Cortex of kidney (tissue), 1 donor: Measurements from ENCODE around the gene SPTBN1.

Source experiments
- DNase-seq: peaks from one replicate; lab custom pipeline; 2025; lab: John Stamatoyannopoulos, UW

SPTBN1 gene

DNA sequence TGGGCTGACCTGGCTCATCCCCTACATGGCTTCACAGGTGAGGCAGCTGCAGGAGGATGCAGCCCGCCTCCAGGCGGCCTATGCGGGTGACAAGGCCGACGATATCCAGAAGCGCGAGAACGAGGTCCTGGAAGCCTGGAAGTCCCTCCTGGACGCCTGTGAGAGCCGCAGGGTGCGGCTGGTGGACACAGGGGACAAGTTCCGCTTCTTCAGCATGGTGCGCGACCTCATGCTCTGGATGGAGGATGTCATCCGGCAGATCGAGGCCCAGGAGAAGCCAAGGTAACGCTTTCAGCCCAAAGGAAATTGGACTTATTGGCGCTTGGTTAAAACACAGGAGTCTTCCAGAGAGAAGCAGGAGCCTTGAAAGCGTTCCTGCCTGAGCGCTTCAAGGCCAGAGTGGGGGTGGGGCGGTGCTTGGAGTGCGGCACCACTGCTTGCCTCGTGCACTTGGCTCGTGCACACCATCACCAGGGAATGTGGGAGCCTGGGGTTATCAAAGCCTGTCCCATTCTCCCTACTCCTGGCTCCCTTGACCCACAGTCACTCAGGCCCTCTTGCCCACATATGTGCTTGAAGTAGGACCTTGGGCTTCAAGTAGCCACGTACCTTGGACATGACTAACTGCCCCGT, 197.6 kb downstream of the SPTBN1 start:
- no peak for DNase-seq

- no peak for DNase-seq
Observed at GRCh38 chr2:54655046-54655809, 199.1 kb downstream of the SPTBN1 start.

- no peak for DNase-seq
Observed at GRCh38 chr2:54656863-54657262, 200.7 kb downstream of the SPTBN1 start.

DNA sequence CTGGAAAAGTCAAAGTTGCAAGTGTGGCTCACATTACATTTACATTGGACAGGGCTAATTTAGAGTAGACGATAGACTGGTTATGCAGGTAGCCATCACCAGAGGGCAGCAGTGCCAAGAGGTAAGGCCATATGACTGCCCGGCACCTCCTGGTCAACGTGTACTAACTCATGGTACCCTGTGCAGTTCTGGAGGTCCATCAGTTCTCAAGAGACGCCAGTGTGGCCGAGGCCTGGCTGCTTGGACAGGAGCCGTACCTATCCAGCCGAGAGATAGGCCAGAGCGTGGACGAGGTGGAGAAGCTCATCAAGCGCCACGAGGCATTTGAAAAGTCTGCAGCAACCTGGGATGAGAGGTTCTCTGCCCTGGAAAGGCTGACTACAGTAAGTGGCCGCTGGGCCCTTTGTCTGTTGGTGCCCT, 201.5 kb downstream of the SPTBN1 start:
- no peak for DNase-seq

- DNase-seq = no peak
Observed at GRCh38 chr2:54658564-54659071, 202.5 kb downstream of the SPTBN1 start.

GRCh38 chr2:54659527-54659926, 203.4 kb downstream of the SPTBN1 start:
- DNase-seq = no peak

DNA sequence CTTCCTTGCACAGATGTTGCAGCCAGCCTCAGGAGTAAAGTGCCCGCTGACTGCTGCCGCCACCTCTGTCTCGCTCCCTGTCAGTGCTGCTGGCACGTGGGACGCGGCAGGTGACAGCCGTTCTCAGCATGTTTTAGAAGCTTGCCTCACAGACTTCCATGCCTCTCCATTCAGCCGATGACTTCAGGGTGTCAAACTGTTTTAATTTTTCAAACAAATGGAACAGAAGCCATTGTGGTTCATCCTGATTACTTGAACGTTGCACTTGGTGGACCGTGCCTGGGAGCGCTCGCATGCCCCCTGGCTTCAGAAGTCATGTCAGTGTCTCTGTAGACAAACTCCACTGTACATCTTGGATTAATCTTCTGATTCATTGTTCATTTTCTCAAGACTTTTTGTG, 204.6 kb downstream of the SPTBN1 start:
- no peak for DNase-seq

DNA sequence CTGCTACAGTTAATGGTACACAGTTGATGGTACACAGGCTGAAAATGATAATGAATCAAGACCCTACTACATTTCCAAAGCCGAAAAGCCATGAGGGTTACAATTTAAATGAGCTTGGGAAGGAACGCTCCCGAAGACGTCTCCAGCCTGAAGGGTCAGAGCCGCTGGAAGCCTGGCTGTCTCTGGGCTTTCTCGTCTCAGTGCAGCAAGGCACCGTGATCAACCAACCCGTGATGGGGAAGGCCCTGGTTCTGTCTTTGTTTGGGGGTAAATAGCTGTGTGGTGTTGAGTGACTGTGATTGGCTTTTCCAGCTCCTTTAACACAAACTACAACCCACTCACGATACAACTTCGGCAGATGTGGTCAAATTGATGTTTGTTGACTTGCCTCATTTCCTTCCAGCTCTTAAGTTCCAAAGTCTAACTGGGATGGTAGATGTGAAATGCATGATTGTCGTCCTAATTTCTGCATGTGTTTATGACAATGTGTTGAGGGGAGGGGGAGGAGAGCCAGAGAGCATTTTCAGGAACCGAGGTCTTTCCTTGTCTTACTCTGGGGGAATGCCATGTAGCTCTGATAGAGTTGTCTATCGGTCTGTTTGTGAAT, 207.4 kb downstream of the SPTBN1 start:
- DNase-seq = no peak

GRCh38 chr2:54664238-54664786, 208.2 kb downstream of the SPTBN1 start:
- no peak for DNase-seq

DNA sequence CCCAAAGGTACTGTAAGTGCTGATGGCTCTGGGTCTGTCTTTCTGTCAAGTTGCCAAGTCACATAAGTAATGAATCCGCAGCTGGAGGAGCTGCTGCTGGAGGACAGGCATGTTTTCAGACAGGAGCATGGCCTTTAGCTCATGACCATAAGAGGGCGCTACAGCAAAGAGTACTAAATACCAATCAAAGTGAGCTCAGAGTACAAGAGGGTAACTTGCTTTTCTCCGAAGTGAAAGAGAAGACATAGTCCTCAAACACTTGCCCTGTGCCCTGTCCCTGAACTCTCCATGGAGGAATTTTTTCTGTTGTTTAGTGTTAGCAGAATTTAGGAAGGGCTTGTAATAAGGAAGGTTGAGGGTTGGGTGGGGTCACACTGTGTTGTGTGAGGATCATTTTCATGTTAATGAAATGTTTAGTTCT, 209.3 kb downstream of the SPTBN1 start:
- DNase-seq = no peak

DNA sequence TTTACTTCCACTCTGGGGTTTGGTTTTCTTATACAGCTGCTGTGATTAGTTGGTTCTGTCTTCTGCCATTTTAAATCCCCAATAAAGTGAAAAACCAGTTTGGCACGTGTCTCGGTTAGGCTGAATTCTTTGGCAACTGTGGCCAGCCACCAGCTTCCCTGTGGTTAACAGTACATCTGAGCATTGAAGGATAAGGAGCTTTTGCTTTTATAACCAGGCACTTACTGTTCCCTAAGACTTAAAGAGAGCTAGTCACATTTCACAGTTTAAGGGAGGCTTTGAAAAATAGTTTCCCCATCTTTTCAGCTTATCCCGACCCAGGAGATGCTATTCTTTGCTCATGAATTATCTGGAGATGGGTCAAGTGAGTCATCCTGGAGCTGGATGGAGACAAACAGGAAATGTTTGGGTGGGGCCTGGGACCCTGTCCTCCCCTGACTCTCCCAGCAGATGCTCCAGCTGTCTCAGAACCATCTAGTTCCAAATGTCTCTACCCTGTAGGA, 210.1 kb downstream of the SPTBN1 start:
- no peak for DNase-seq

- no peak for DNase-seq
Observed at GRCh38 chr2:54666634-54667265, 210.6 kb downstream of the SPTBN1 start.

DNA sequence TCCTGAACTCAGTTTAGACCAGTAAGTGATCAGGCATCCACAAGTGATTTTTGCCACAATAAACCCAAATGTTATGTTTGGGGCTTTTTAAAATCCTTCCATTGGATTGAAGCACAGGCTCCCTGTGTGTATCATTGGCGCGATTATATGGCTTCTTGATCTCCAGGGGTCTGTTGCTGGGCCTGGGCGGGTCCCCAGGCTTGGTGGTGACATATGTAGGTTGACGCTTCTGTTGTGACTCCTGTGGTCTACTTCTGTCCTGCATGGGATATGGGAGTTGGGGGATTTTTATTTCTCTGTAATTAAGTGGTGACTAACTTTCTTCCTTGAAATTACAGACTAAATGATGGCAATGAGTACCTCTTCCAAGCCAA, 211.1 kb downstream of the SPTBN1 start:
- DNase-seq = no peak

- DNase-seq = no peak
Observed at GRCh38 chr2:54667726-54668650, 211.9 kb downstream of the SPTBN1 start.

DNA sequence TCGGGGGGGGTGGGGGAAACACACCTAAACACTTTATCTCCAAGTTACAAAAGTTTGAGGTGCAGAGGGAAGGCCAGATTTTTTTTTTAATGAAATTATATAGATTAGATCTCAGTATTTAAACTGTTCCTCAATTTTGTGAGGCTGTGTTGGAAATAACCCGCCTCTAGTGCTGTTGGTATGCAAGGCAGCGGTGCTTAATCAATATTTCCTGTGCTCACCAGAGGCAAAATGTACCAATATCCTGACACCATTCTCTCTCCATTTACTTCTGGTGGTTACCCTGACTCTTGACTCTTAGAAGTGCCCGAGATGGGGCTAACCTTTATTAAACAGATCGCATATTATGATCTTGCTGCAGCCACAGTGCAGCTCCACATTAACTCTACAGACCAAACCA, 212.6 kb downstream of the SPTBN1 start:
- no peak for DNase-seq

- DNase-seq = no peak
Observed at GRCh38 chr2:54669677-54670484, 213.8 kb downstream of the SPTBN1 start.

- DNase-seq = no peak
Observed at GRCh38 chr2:54670485-54671009, 214.4 kb downstream of the SPTBN1 start.

GRCh38 chr2:54671010-54671409, 214.9 kb downstream of the SPTBN1 start:
- no peak for DNase-seq

- DNase-seq = no peak
Observed at GRCh38 chr2:54671875-54672589, 215.9 kb downstream of the SPTBN1 start.
